Astrocyte (in vitro differentiated cells and primary cell): ENCODE data around the gene ALDH3A1. TPM values are rescaled to one million over a fixed set of nuclear protein-coding genes. Genes with fewer than 3 reads are reported as not detected.

ENCODE experiments used
- DNase-seq: peaks from one replicate; pipeline ENCODE4 v3.0.0-alpha.2; 2010; ENCODE audit warnings: low read depth
- FAIRE-seq: peaks from 2 replicates; lab custom pipeline; 2011; peaks lifted over from hg19 to GRCh38; lab: Jason Lieb, UNC
- H2AFZ ChIP-seq: 2 replicates; pipeline ENCODE4 v1.6.0; 2012; ENCODE audit warnings: low read depth, low read length, inconsistent platforms
- H3K27ac ChIP-seq: 2 replicates; pipeline ENCODE4 v1.5.1; 2011; ENCODE audit warnings: low read depth, low read length, inconsistent platforms
- H3K27me3 ChIP-seq: 2 replicates; pipeline ENCODE4 v1.6.0; 2011; ENCODE audit warnings: low read length, inconsistent platforms; ENCODE audit not compliant: insufficient read depth
- H3K36me3 ChIP-seq: 2 replicates; pipeline ENCODE4 v1.5.1; 2011; ENCODE audit warnings: low read length, inconsistent platforms; ENCODE audit not compliant: insufficient read depth
- H3K4me1 ChIP-seq: 2 replicates; pipeline ENCODE4 v1.5.1; 2011; ENCODE audit warnings: low read length, inconsistent platforms; ENCODE audit not compliant: insufficient read depth
- H3K4me2 ChIP-seq: 2 replicates; pipeline ENCODE4 v1.6.0; 2012; ENCODE audit warnings: low read length, inconsistent platforms
- H3K4me3 ChIP-seq: 2 replicates; pipeline ENCODE4 v1.5.1; 2011; ENCODE audit warnings: low read depth, mild to moderate bottlenecking, low read length, inconsistent platforms; ENCODE audit not compliant: insufficient read depth
- H3K79me2 ChIP-seq: 2 replicates; pipeline ENCODE4 v1.6.0; 2012; ENCODE audit warnings: mild to moderate bottlenecking, low read length, inconsistent platforms; ENCODE audit not compliant: insufficient read depth
- H3K9ac ChIP-seq: 2 replicates; pipeline ENCODE4 v1.6.0; 2012; ENCODE audit warnings: mild to moderate bottlenecking, low read length, inconsistent platforms
- H3K9me3 ChIP-seq: 2 replicates; pipeline ENCODE4 v1.5.1; 2012; ENCODE audit warnings: low read depth, mild to moderate bottlenecking, low read length, inconsistent platforms; ENCODE audit not compliant: insufficient read depth
- H4K20me1 ChIP-seq: 2 replicates; pipeline ENCODE4 v1.6.0; 2012; ENCODE audit warnings: low read length, inconsistent platforms; ENCODE audit not compliant: insufficient read depth
- H3K27ac Mint-ChIP-seq: one replicate; pipeline ENCODE4 v1.8.0; 2021; ENCODE audit warnings: mild to moderate bottlenecking, mixed read lengths; ENCODE audit not compliant: unreplicated experiment
- H3K27me3 Mint-ChIP-seq: one replicate; pipeline ENCODE4 v1.8.0; 2021; ENCODE audit warnings: low read depth, mixed read lengths; ENCODE audit not compliant: unreplicated experiment
- H3K36me3 Mint-ChIP-seq: one replicate; pipeline ENCODE4 v1.8.0; 2021; ENCODE audit warnings: low read depth, mixed read lengths; ENCODE audit not compliant: unreplicated experiment
- H3K4me1 Mint-ChIP-seq: one replicate; pipeline ENCODE4 v1.8.0; 2021; ENCODE audit warnings: low read depth, mixed read lengths; ENCODE audit not compliant: unreplicated experiment
- H3K4me3 Mint-ChIP-seq: one replicate; pipeline ENCODE4 v1.8.0; 2021; ENCODE audit warnings: mild to moderate bottlenecking, moderate library complexity, mixed read lengths; ENCODE audit not compliant: unreplicated experiment
- H3K9me3 Mint-ChIP-seq: one replicate; pipeline ENCODE4 v1.8.0; 2021; ENCODE audit warnings: mild to moderate bottlenecking, mixed read lengths; ENCODE audit not compliant: unreplicated experiment
- CTCF ChIP-seq: IDR thresholded peaks from 2 replicates; pipeline ENCODE4 v1.5.1; 2011; ENCODE audit warnings: low read depth, mild to moderate bottlenecking, inconsistent platforms, low read length, moderate library complexity; ENCODE audit not compliant: insufficient read depth
- EZH2 ChIP-seq: IDR thresholded peaks from 2 replicates; pipeline ENCODE4 v1.6.1; 2012; ENCODE audit warnings: mild to moderate bottlenecking, low read length, inconsistent platforms; ENCODE audit not compliant: insufficient read depth
- total RNA-seq: library from RNA; stranded (reverse); gene quantifications from 2 replicates; pipeline ENCODE4 v1.2.1, GENCODE V29; 2021

ALDH3A1 gene
- total RNA-seq, 1 donor from 2014 or later, result not detected

GRCh38 chr17:19718041-19718612 lies 30.0 kb downstream of the ALDH3A1 start:
- Mint-ChIP-seq H3K27ac (no peak overlapping the region), H3K9me3 (no peaks in the 10 kb centered on the region), H3K36me3 (no peaks in the 10 kb centered on the region), H3K27me3 (peaks cover 23% of the 10 kb centered on the region), H3K4me1 (peaks cover 3% of the 10 kb centered on the region), H3K4me3 (no peak overlapping the region)
- H3K9me3 ChIP-seq, result no peaks in the 10 kb centered on the region
- FAIRE-seq (no peak), DNase-seq (no peak)
- H4K20me1 ChIP-seq, result no peaks in the 10 kb centered on the region
- no peak overlapping the region for H2AFZ ChIP-seq
- H3K79me2 ChIP-seq, result no peaks in the 10 kb centered on the region
- H3K4me2 ChIP-seq, result no peak overlapping the region
- no peak overlapping the region for H3K27ac ChIP-seq
- H3K4me3 ChIP-seq, result no peak overlapping the region
- no peaks in the 10 kb centered on the region for H3K27me3 ChIP-seq
- TF ChIP-seq CTCF (no peak), EZH2 (no peak)
- H3K9ac ChIP-seq, result no peak overlapping the region
- H3K4me1 ChIP-seq, result no peaks in the 10 kb centered on the region
- no peaks in the 10 kb centered on the region for H3K36me3 ChIP-seq

GRCh38 chr17:19717411-19717908 lies 30.6 kb downstream of the ALDH3A1 start:
- no peak overlapping the region for H3K4me3 Mint-ChIP-seq
- Histone ChIP-seq H3K9me3 (no peaks in the 10 kb centered on the region), H3K4me3 (no peak overlapping the region), H3K79me2 (no peaks in the 10 kb centered on the region), H2AFZ (no peak overlapping the region), H3K27me3 (no peaks in the 10 kb centered on the region), H4K20me1 (no peaks in the 10 kb centered on the region), H3K4me2 (no peak overlapping the region), H3K27ac (no peak overlapping the region), H3K36me3 (no peaks in the 10 kb centered on the region), H3K4me1 (no peaks in the 10 kb centered on the region), H3K9ac (no peak overlapping the region)
- no peak for DNase-seq
- no peak overlapping the region for H3K27ac Mint-ChIP-seq
- H3K27me3 Mint-ChIP-seq, result peaks cover 23% of the 10 kb centered on the region
- no peaks in the 10 kb centered on the region for H3K9me3 Mint-ChIP-seq
- no peak for FAIRE-seq
- peaks cover 3% of the 10 kb centered on the region for H3K4me1 Mint-ChIP-seq
- no peaks in the 10 kb centered on the region for H3K36me3 Mint-ChIP-seq
- no peak for TF ChIP-seq EZH2
- TF ChIP-seq CTCF, result no peak

- Histone ChIP-seq H3K4me2 (no peak overlapping the region), H3K9me3 (no peaks in the 10 kb centered on the region), H3K27me3 (no peaks in the 10 kb centered on the region), H3K4me1 (no peaks in the 10 kb centered on the region), H2AFZ (no peak overlapping the region), H3K27ac (no peak overlapping the region), H3K36me3 (no peaks in the 10 kb centered on the region), H3K9ac (no peak overlapping the region), H3K4me3 (no peak overlapping the region), H4K20me1 (no peaks in the 10 kb centered on the region), H3K79me2 (no peaks in the 10 kb centered on the region)
- Mint-ChIP-seq H3K27me3 (peaks cover 23% of the 10 kb centered on the region), H3K4me3 (no peak overlapping the region), H3K9me3 (no peaks in the 10 kb centered on the region), H3K36me3 (no peaks in the 10 kb centered on the region), H3K4me1 (peaks cover 3% of the 10 kb centered on the region), H3K27ac (no peak overlapping the region)
- DNase-seq (no peak), FAIRE-seq (no peak)
- TF ChIP-seq EZH2 (no peak), CTCF (no peak)
Measured at GRCh38 chr17:19717031-19717360, 31.1 kb downstream of the ALDH3A1 start.
